HepG2 (cell line): ENCODE results near the gene GGA3.

ENCODE experiments used
- ARID2 ChIP-seq: sonication (generic); formaldehyde crosslinking; IDR thresholded peaks from 2 replicates; pipeline ENCODE4 v1.8.1; 2022; ENCODE audit warnings: mild to moderate bottlenecking, missing genetic modification reagents, borderline replicate concordance
- ELF1 ChIP-seq: sonication (generic); formaldehyde crosslinking; IDR thresholded peaks from 2 replicates; pipeline ENCODE4 v1.4.0; 2020; ENCODE audit warnings: missing genetic modification reagents
- FOXA1 ChIP-seq, 2 experiments: fragments of 450-650 bp in 1 of 2; sonication (generic) in 1 of 2; formaldehyde crosslinking in 1 of 2; IDR thresholded peaks; 2 replicates each; pipeline versions ENCODE4 v1.4.0 to v1.6.1; 2016 to 2020; ENCODE audit warnings: missing genetic modification reagents in 1 of 2
- FOXM1 ChIP-seq: sonication (generic); formaldehyde crosslinking; IDR thresholded peaks from 2 replicates; pipeline ENCODE4 v1.5.0; 2020; ENCODE audit warnings: missing genetic modification reagents
- KLF11 ChIP-seq: IDR thresholded peaks from 2 replicates; pipeline ENCODE4 v1.6.1; 2016; ENCODE audit warnings: missing compliant biosample characterization
- RNF2 ChIP-seq: fragments of 450-650 bp; conservative IDR thresholded peaks from 2 replicates; pipeline ENCODE4 v1.6.1; 2016; ENCODE audit warnings: low read depth
- STAT6 ChIP-seq: sonication (generic); formaldehyde crosslinking; IDR thresholded peaks from 2 replicates; pipeline ENCODE4 v1.4.0; 2020; ENCODE audit warnings: missing genetic modification reagents, mild to moderate bottlenecking, borderline replicate concordance
- U2AF2 ChIP-seq: fragments of 200-400 bp; formaldehyde crosslinking; IDR thresholded peaks from 2 replicates; pipeline ENCODE4 v1.6.1; 2017; ENCODE audit warnings: low read depth, mild to moderate bottlenecking, low read length
- XRCC5 ChIP-seq: fragments of 200-400 bp; formaldehyde crosslinking; optimal IDR thresholded peaks from 2 replicates; pipeline ENCODE3; 2017; ENCODE audit warnings: mild to moderate bottlenecking, low read length
- ZBTB8A ChIP-seq: sonication (generic); formaldehyde crosslinking; IDR thresholded peaks from 2 replicates; pipeline ENCODE4 v1.4.0; 2020; ENCODE audit warnings: mild to moderate bottlenecking, low read depth, missing genetic modification reagents, borderline replicate concordance
- ZNF281 ChIP-seq: sonication (generic); formaldehyde crosslinking; IDR thresholded peaks from 2 replicates; pipeline ENCODE4 v1.4.0; 2020; ENCODE audit warnings: missing genetic modification reagents, borderline replicate concordance
- ZNF282 ChIP-seq: fragments of 450-650 bp; IDR thresholded peaks from 2 replicates; pipeline ENCODE4 v1.6.1; 2018; ENCODE audit not compliant: partially characterized antibody
- TF ChIP-seq, protein P1 (sequence below): sonication (generic); formaldehyde crosslinking; IDR thresholded peaks from 2 replicates; pipeline ENCODE4 v1.5.0; 2020; ENCODE audit warnings: mild to moderate bottlenecking, missing genetic modification reagents, moderate library complexity

GRCh38 chr17:75266316-75267152, 5.1 kb upstream of the GGA3 start:
- no peak for TF ChIP-seq ZBTB8A (CRISPR knock-in tag)
- TF ChIP-seq, protein P1, sequence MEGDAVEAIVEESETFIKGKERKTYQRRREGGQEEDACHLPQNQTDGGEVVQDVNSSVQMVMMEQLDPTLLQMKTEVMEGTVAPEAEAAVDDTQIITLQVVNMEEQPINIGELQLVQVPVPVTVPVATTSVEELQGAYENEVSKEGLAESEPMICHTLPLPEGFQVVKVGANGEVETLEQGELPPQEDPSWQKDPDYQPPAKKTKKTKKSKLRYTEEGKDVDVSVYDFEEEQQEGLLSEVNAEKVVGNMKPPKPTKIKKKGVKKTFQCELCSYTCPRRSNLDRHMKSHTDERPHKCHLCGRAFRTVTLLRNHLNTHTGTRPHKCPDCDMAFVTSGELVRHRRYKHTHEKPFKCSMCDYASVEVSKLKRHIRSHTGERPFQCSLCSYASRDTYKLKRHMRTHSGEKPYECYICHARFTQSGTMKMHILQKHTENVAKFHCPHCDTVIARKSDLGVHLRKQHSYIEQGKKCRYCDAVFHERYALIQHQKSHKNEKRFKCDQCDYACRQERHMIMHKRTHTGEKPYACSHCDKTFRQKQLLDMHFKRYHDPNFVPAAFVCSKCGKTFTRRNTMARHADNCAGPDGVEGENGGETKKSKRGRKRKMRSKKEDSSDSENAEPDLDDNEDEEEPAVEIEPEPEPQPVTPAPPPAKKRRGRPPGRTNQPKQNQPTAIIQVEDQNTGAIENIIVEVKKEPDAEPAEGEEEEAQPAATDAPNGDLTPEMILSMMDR (CRISPR knock-in tag) = no peak
- TF ChIP-seq ZNF281 (CRISPR knock-in tag) = no peak
- no peak for TF ChIP-seq FOXM1 (CRISPR knock-in tag)
- TF ChIP-seq U2AF2 = no peak
- no peak for TF ChIP-seq STAT6 (CRISPR knock-in tag)
- no peak for TF ChIP-seq XRCC5
- TF ChIP-seq KLF11 (CRISPR knock-in tag) = no peak
- TF ChIP-seq FOXA1 (IDR thresholded peaks at IDR 0.05) = no peak
- TF ChIP-seq FOXA1 (CRISPR knock-in tag; IDR thresholded peaks at IDR 0.05) = no peak
- TF ChIP-seq ZNF282 = no peak
- no peak for TF ChIP-seq RNF2
- TF ChIP-seq ELF1 = no peak
- TF ChIP-seq ARID2 = no peak
